Muscle layer of duodenum (tissue), 2 donors: ENCODE results near the gene CAMKMT.
"Not testable (repeated sequence)": the region's sequence is repeated elsewhere in the genome, so short reads cannot be mapped to it uniquely, and the experiment has no call there.

ENCODE experiments used
- H3K27ac ChIP-seq: one replicate; pipeline ENCODE4 v1.7.0; 2013; ENCODE audit warnings: mild to moderate bottlenecking, low read length
- H3K27me3 ChIP-seq: one replicate; pipeline ENCODE4 v1.7.0; 2013; ENCODE audit warnings: low read depth, mild to moderate bottlenecking, control low read depth, low read length
- H3K36me3 ChIP-seq, 2 donors: one replicate each; pipeline ENCODE4 v1.7.0; 2013; ENCODE audit warnings: low read length in 2 of 2, control low read depth in 1 of 2, mild to moderate bottlenecking in 1 of 2; ENCODE audit not compliant: insufficient read depth in 2 of 2, control insufficient read depth in 1 of 2
- H3K4me1 ChIP-seq, 2 donors: one replicate each; pipeline ENCODE4 v1.7.0; 2013; ENCODE audit warnings: low read length in 2 of 2, mild to moderate bottlenecking in 2 of 2, control low read depth in 1 of 2, moderate library complexity in 1 of 2; ENCODE audit not compliant: insufficient read depth in 2 of 2, control insufficient read depth in 1 of 2
- H3K4me3 ChIP-seq, 2 donors: one replicate each; pipeline ENCODE4 v1.7.0; 2013; ENCODE audit warnings: low read length in 2 of 2, low read depth in 1 of 2, mild to moderate bottlenecking in 1 of 2
- H3K9me3 ChIP-seq, 2 donors: one replicate each; pipeline ENCODE4 v1.7.0; 2013; ENCODE audit warnings: low read length in 2 of 2, control low read depth in 1 of 2, mild to moderate bottlenecking in 1 of 2; ENCODE audit not compliant: control insufficient read depth in 1 of 2
- donor health status: healthy.

Gene CAMKMT

GRCh38 chr2:44572196-44572900 is 210.6 kb downstream of the CAMKMT start:
- Histone ChIP-seq H3K27me3 (no peaks in the 10 kb centered on the region), H3K27ac (no peak overlapping the region), H3K4me3 (no peak overlapping the region), H3K36me3 (no peaks in the 10 kb centered on the region), H3K9me3 (no peaks in the 10 kb centered on the region), H3K4me1 (no peaks in the 10 kb centered on the region)

- Histone ChIP-seq H3K4me1 (no peaks in the 10 kb centered on the region), H3K9me3 (no peaks in the 10 kb centered on the region), H3K27me3 (no peaks in the 10 kb centered on the region)
These were observed 212.2 kb downstream of the CAMKMT start for GRCh38 chr2:44573996-44574395.

GRCh38 chr2:44578471-44579093 is 216.8 kb downstream of the CAMKMT start:
- Histone ChIP-seq H3K27me3 (no peaks in the 10 kb centered on the region), H3K9me3 (no peaks in the 10 kb centered on the region), H3K36me3 (peaks cover 0 to 4% of the 10 kb centered on the region in 2 donors), H3K27ac (no peak overlapping the region), H3K4me3 (no peak overlapping the region), H3K4me1 (no peaks in the 10 kb centered on the region)

More at GRCh38 chr2:44573996-44574395, 212.2 kb downstream of the CAMKMT start:
- Histone ChIP-seq H3K36me3 (peaks cover 0 to 4% of the 10 kb centered on the region in 2 donors), H3K27ac (no peak overlapping the region), H3K4me3 (no peak overlapping the region)

GRCh38 chr2:44579115-44579836 is 217.5 kb downstream of the CAMKMT start:
- H3K9me3 ChIP-seq, result no peaks in the 10 kb centered on the region
- H3K4me1 ChIP-seq, result no peaks in the 10 kb centered on the region
- peaks cover 0 to 4% of the 10 kb centered on the region in 2 donors for H3K36me3 ChIP-seq
- no peak overlapping the region for H3K27ac ChIP-seq
- H3K27me3 ChIP-seq, result no peaks in the 10 kb centered on the region
- no peak overlapping the region for H3K4me3 ChIP-seq

GRCh38 chr2:44579837-44580230 is 218.1 kb downstream of the CAMKMT start:
- no peak overlapping the region for H3K4me3 ChIP-seq
- H3K36me3 ChIP-seq, result peaks cover 0 to 4% of the 10 kb centered on the region in 2 donors

DNA sequence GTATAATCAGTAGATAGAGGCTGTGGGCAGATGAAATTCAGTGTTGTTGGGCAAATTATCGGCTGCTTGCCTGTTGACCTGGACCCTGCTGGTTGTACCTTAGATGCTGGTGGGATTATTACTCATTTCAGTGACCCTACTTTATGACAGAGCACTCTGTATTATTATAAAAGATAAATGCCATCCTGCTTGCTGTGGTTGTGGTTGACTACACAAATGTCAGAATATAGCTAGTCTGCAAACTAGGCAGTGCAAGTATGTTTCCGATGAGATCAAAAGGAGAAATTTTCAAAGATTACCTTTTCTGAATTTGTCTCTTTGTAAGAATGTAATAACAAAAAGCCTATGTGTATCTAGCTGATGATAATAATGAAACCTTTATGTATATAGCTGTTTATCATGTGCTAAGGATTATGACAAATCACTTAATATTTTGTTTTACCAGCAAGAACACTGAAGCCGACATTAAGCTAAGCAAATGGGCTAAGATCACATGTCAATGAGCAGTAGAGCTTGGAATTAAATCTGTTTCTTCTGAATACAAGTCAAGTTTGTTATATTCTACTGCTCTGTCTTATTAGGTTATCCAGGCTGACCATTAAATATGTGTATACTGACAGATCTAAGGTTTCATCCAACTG is 219.2 kb downstream of the CAMKMT start:
- Histone ChIP-seq H3K27ac (no peak overlapping the region), H3K4me3 (no peak overlapping the region), H3K27me3 (no peaks in the 10 kb centered on the region), H3K4me1 (no peaks in the 10 kb centered on the region), H3K36me3 (peaks cover 0 to 4% of the 10 kb centered on the region in 2 donors), H3K9me3 (no peaks in the 10 kb centered on the region)

More at GRCh38 chr2:44579837-44580230, 218.1 kb downstream of the CAMKMT start:
- H3K27ac ChIP-seq, result no peak overlapping the region
- H3K4me1 ChIP-seq, result no peaks in the 10 kb centered on the region
- H3K27me3 ChIP-seq, result no peaks in the 10 kb centered on the region
- no peaks in the 10 kb centered on the region for H3K9me3 ChIP-seq

GRCh38 chr2:44582363-44583008 is 220.7 kb downstream of the CAMKMT start:
- Histone ChIP-seq H3K27ac (no peak overlapping the region), H3K27me3 (no peaks in the 10 kb centered on the region), H3K4me3 (no peak overlapping the region), H3K36me3 (peaks cover 0 to 4% of the 10 kb centered on the region in 2 donors), H3K9me3 (no peaks in the 10 kb centered on the region), H3K4me1 (no peaks in the 10 kb centered on the region)

DNA sequence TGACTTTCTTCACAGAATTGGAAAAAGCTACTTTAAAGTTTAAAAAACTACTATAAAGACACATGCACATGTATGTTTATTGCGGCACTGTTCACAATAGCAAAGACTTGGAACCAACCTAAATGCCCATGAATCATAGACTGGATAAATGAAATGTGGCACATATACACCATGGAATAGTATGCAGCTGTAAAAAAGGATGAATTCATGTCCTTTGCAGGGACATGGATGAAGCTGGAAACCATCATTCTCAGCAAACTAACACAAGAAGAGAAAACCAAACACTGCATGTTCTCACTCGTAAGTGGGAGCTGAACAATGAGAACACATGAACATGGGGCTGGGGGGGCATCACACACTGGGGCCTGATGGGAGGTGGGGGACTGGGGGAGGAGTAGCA is 233.9 kb downstream of the CAMKMT start:
- not testable (repeated sequence) for H3K36me3 ChIP-seq, H3K27me3 ChIP-seq, H3K9me3 ChIP-seq, H3K27ac ChIP-seq, H3K4me3 ChIP-seq, H3K4me1 ChIP-seq

- Histone ChIP-seq H3K27me3 (no peaks in the 10 kb centered on the region), H3K27ac (no peak overlapping the region), H3K36me3 (no peaks in the 10 kb centered on the region), H3K4me1 (no peaks in the 10 kb centered on the region), H3K9me3 (no peaks in the 10 kb centered on the region), H3K4me3 (no peak overlapping the region)
These were observed 235.0 kb downstream of the CAMKMT start for GRCh38 chr2:44596537-44597320.

GRCh38 chr2:44598330-44599119 is 236.8 kb downstream of the CAMKMT start:
- Histone ChIP-seq H3K9me3 (no peaks in the 10 kb centered on the region), H3K4me3 (no peak overlapping the region), H3K4me1 (no peaks in the 10 kb centered on the region), H3K27me3 (no peaks in the 10 kb centered on the region), H3K27ac (no peak overlapping the region), H3K36me3 (no peaks in the 10 kb centered on the region)
